PC-3 (cell line): ENCODE results near the gene ADAM15.

Source experiments
- CTCF ChIP-seq: fragments of 300-600 bp; sonication (generic); conservative IDR thresholded peaks from 2 replicates; pipeline ENCODE4 v1.5.1; 2017; ENCODE audit warnings: antibody characterized with exemption, low read depth, mild to moderate bottlenecking, low read length
- EZH2 ChIP-seq: fragments of 300-600 bp; sonication (generic); IDR thresholded peaks from one replicate; pipeline ENCODE4 v1.6.1; 2017; ENCODE audit warnings: antibody characterized with exemption, mild to moderate bottlenecking, low read length; ENCODE audit not compliant: unreplicated experiment

GRCh38 chr1:155103325-155103724, 52.2 kb downstream of the ADAM15 start:
- TF ChIP-seq CTCF (no peak), EZH2 (no peak)
